Transverse colon (tissue), 3 donors: Measurements from ENCODE around the gene KCTD1.

Experiments
- CTCF ChIP-seq, 5 experiments: fragments of 200-600 bp in 3 of 5; fragments of 450-650 bp in 2 of 5; sonication (generic) in 3 of 5; IDR thresholded peaks; 1 replicate in 2 of 5; 2 replicates in 3 of 5; pipeline ENCODE4 v1.5.1; 2016 to 2017; ENCODE audit warnings: antibody characterized with exemption in 5 of 5, inconsistent platforms in 3 of 5, mild to moderate bottlenecking in 2 of 5, moderate library complexity in 1 of 5
- EP300 ChIP-seq: sonication (generic); formaldehyde crosslinking; IDR thresholded peaks from one replicate; pipeline ENCODE4 v1.6.1; 2017; ENCODE audit warnings: antibody characterized with exemption, low read depth
- POLR2A ChIP-seq: fragments of 450-650 bp; IDR thresholded peaks from one replicate; pipeline ENCODE4 v1.6.1; 2016; ENCODE audit warnings: antibody characterized with exemption, mild to moderate bottlenecking, moderate library complexity

GRCh38 chr18:26458526-26459232 is 89.7 kb downstream of the KCTD1 start:
- TF ChIP-seq POLR2A (no peak), CTCF (IDR thresholded peaks at IDR 0.05) (no peak), EP300 (no peak)
